OCI-LY7 (cell line): ENCODE results near the gene IL1RAPL1. TPM values are rescaled to one million over a fixed set of nuclear protein-coding genes. Genes with fewer than 3 reads are reported as not detected.

Source experiments
- BruUV-seq: library from RNA; stranded (reverse); fragments of 400-500 nt; replicated peaks from 2 replicates; lab custom pipeline; 2021; lab: Mats Ljungman, UMichigan
- CTCF ChIA-PET: fragments of 300-600 bp; sonication (Branson Sonifier 250); formaldehyde crosslinking; loops from one replicate; lab custom pipeline; 2022; ENCODE audit warnings: antibody characterized with exemption; ENCODE audit not compliant: unreplicated experiment; lab: Charles Lee
- POLR2A ChIA-PET: fragments of 300-600 bp; sonication (Branson Sonifier 250); formaldehyde crosslinking; loops from one replicate; lab custom pipeline; 2022; ENCODE audit warnings: antibody characterized with exemption; lab: Charles Lee
- DNase-seq: peaks from one replicate; pipeline ENCODE4 v3.0.0-alpha.2; 2015; ENCODE audit warnings: low spot score
- H2AFZ ChIP-seq: fragments of 200-600 bp; sonication (generic), shearing (Covaris generic); 2 replicates; pipeline ENCODE4 v1.6.1; 2014; ENCODE audit warnings: mild to moderate bottlenecking, antibody characterized with exemption, low read length, moderate library complexity
- H3K27ac ChIP-seq: fragments of 200-600 bp; sonication (generic); 2 replicates; pipeline ENCODE4 v1.5.1; 2014; ENCODE audit warnings: mixed run types, low read depth, mild to moderate bottlenecking, moderate library complexity, low read length, inconsistent platforms; ENCODE audit not compliant: poor library complexity, severe bottlenecking
- H3K36me3 ChIP-seq: fragments of 200-600 bp; sonication (generic); 2 replicates; pipeline ENCODE4 v1.6.1; 2014; ENCODE audit warnings: mild to moderate bottlenecking, antibody characterized with exemption, low read length, moderate library complexity, mixed read lengths; ENCODE audit not compliant: insufficient read depth
- H3K4me1 ChIP-seq: fragments of 200-600 bp; sonication (generic); 2 replicates; pipeline ENCODE4 v1.5.1; 2014; ENCODE audit warnings: mild to moderate bottlenecking, low read length; ENCODE audit not compliant: insufficient read depth, poor library complexity, severe bottlenecking
- H3K4me2 ChIP-seq: fragments of 200-600 bp; sonication (generic); 2 replicates; pipeline ENCODE4 v1.6.1; 2014; ENCODE audit warnings: mild to moderate bottlenecking, low read length
- H3K4me3 ChIP-seq: fragments of 200-600 bp; sonication (generic); 2 replicates; pipeline ENCODE4 v1.5.1; 2014; ENCODE audit warnings: mild to moderate bottlenecking, low read depth, low read length; ENCODE audit not compliant: poor library complexity, severe bottlenecking
- H3K79me2 ChIP-seq: fragments of 200-600 bp; sonication (generic); 2 replicates; pipeline ENCODE4 v1.6.1; 2016; ENCODE audit warnings: low read depth, mild to moderate bottlenecking, low read length, moderate library complexity, mixed read lengths; ENCODE audit not compliant: insufficient read depth
- H3K9me2 ChIP-seq: fragments of 200-600 bp; sonication (generic); 2 replicates; pipeline ENCODE4 v1.6.1; 2016; ENCODE audit warnings: mild to moderate bottlenecking, low read length, mixed read lengths; ENCODE audit not compliant: insufficient read depth
- H3K9me3 ChIP-seq: fragments of 200-600 bp; sonication (generic); 2 replicates; pipeline ENCODE4 v1.6.1; 2014; ENCODE audit warnings: mild to moderate bottlenecking, mixed run types, low read length, mixed read lengths
- H4K20me1 ChIP-seq: fragments of 200-600 bp; sonication (generic); 2 replicates; pipeline ENCODE4 v1.6.1; 2014; ENCODE audit warnings: mild to moderate bottlenecking, antibody characterized with exemption, low read length, moderate library complexity, mixed read lengths; ENCODE audit not compliant: insufficient read depth
- EZH2phosphoT487 ChIP-seq: fragments of 200-600 bp; sonication (generic); IDR thresholded peaks from 2 replicates; pipeline ENCODE4 v1.6.1; 2018; ENCODE audit warnings: low read depth, borderline replicate concordance, mild to moderate bottlenecking, mixed run types, antibody characterized with exemption, low read length, moderate library complexity, mixed read lengths
- intact Hi-C: fragments of 100-400 bp; cut with micrococcal nuclease; formaldehyde crosslinking; loops from one replicate; pipeline ENCODE4 v1.10.0; 2022; ENCODE audit not compliant: unreplicated experiment
- total RNA-seq, 2 experiments: library from RNA; depleted of rRNA in 1 of 2; stranded (reverse); fragments of >200 nt in 1 of 2; shearing (Covaris generic) in 1 of 2; gene quantifications; 2 replicates each; pipeline ENCODE4 v1.2.3, GENCODE V29; 2014 to 2022
- TF ChIP-seq, protein P1 (sequence below): fragments of 200-600 bp; sonication (generic); conservative IDR thresholded peaks from 2 replicates; pipeline ENCODE4 v1.5.1; 2014; ENCODE audit warnings: mild to moderate bottlenecking, antibody characterized with exemption, low read length, moderate library complexity, mixed read lengths

Gene IL1RAPL1
- total RNA-seq, 2 experiments from 2014 or later = not detected

- Histone ChIP-seq H3K36me3 (no peaks in the 10 kb centered on the region), H4K20me1 (no peaks in the 10 kb centered on the region), H3K9me3 (no peaks in the 10 kb centered on the region), H3K9me2 (no peaks in the 10 kb centered on the region), H3K4me1 (no peaks in the 10 kb centered on the region), H3K4me2 (no peak overlapping the region), H3K4me3 (no peak overlapping the region), H3K27ac (no peak overlapping the region), H3K79me2 (no peaks in the 10 kb centered on the region), H2AFZ (no peak overlapping the region)
- TF ChIP-seq EZH2phosphoT487 = no peak
- TF ChIP-seq, protein P1, sequence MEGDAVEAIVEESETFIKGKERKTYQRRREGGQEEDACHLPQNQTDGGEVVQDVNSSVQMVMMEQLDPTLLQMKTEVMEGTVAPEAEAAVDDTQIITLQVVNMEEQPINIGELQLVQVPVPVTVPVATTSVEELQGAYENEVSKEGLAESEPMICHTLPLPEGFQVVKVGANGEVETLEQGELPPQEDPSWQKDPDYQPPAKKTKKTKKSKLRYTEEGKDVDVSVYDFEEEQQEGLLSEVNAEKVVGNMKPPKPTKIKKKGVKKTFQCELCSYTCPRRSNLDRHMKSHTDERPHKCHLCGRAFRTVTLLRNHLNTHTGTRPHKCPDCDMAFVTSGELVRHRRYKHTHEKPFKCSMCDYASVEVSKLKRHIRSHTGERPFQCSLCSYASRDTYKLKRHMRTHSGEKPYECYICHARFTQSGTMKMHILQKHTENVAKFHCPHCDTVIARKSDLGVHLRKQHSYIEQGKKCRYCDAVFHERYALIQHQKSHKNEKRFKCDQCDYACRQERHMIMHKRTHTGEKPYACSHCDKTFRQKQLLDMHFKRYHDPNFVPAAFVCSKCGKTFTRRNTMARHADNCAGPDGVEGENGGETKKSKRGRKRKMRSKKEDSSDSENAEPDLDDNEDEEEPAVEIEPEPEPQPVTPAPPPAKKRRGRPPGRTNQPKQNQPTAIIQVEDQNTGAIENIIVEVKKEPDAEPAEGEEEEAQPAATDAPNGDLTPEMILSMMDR = no peak
- ChIA-PET CTCF (no interaction called here), POLR2A (no interaction called here)
- DNase-seq = no peak
- BruUV-seq = no TSS peak
- intact Hi-C loops = no loop called here
Measured at GRCh38 chrX:29295987-29296680, 708.9 kb downstream of the IL1RAPL1 start.

DNA sequence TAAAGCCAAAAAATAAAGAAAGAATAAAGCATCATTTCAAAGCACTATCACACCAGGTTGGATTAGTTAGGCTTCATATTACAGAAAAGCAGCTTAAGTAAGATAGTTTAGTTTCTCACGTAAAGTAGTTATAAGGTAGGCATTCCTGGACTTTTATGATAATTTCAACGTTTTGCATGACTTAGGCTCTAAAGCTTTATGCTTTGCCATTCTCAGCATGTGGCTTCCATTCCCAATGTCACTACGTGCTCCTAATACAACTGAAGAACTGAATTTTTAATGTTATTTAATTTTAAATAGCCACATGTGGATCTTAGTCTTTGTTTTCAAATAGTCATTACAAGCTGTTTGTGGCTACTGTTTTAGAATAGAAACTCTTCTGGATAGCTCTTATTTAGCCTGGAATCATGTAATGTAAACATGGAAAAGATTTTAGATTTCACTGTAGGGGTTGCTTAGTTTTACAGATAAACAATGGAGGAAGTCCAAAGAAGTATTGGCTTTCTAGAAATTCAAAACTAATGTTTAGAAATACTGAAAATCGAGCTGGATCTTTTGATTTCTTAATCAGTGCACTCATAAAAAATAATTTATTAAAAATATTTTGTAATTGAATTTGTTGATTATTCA, 710.0 kb downstream of the IL1RAPL1 start:
- POLR2A ChIA-PET = no interaction called here
- H3K4me3 ChIP-seq = no peak overlapping the region
- no peak overlapping the region for H2AFZ ChIP-seq
- CTCF ChIA-PET = no interaction called here
- H3K9me3 ChIP-seq = no peaks in the 10 kb centered on the region
- DNase-seq = no peak
- no peak overlapping the region for H3K4me2 ChIP-seq
- no peaks in the 10 kb centered on the region for H3K36me3 ChIP-seq
- no peaks in the 10 kb centered on the region for H3K4me1 ChIP-seq
- intact Hi-C loops = no loop called here
- H4K20me1 ChIP-seq = no peaks in the 10 kb centered on the region
- H3K27ac ChIP-seq = no peak overlapping the region
- TF ChIP-seq, protein P1 = no peak
- TF ChIP-seq EZH2phosphoT487 = no peak
- no peaks in the 10 kb centered on the region for H3K9me2 ChIP-seq
- no peaks in the 10 kb centered on the region for H3K79me2 ChIP-seq
- no TSS peak for BruUV-seq

DNA sequence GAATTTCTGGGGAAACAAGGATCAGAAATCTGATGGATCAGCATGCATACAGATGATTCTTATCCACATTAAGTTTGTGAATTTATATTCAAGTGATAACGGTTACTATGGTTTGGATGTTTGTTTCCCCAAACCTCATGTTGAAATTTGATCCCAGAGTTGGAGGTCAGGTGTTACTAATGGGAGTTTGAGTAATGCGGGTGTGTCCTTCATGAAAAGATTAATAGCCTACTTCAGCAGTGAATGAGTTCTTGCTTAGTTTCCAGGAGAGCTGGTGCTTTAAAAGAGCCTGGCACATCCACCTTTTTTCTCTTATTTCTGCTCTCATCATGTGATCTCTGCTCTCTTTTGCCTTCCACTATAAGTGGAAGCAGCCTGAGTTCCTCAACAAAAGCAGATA, 712.4 kb downstream of the IL1RAPL1 start:
- ChIA-PET CTCF (no interaction called here), POLR2A (no interaction called here)
- Histone ChIP-seq H4K20me1 (no peaks in the 10 kb centered on the region), H3K27ac (no peak overlapping the region), H3K4me1 (no peaks in the 10 kb centered on the region), H3K9me3 (no peaks in the 10 kb centered on the region), H3K4me2 (no peak overlapping the region), H3K36me3 (no peaks in the 10 kb centered on the region), H3K4me3 (no peak overlapping the region), H3K9me2 (no peaks in the 10 kb centered on the region), H3K79me2 (no peaks in the 10 kb centered on the region), H2AFZ (no peak overlapping the region)
- BruUV-seq = no TSS peak
- DNase-seq = no peak
- intact Hi-C loops = no loop called here
- TF ChIP-seq, protein P1 = no peak
- TF ChIP-seq EZH2phosphoT487 = no peak
